Mucosa of rectum (tissue), 2 donors: ENCODE results near the gene LPIN1.

Experiments used
- H3K27ac ChIP-seq, 2 donors: one replicate each; pipeline ENCODE4 v1.7.0; 2013; ENCODE audit warnings: inconsistent platforms in 2 of 2, low read depth in 2 of 2, low read length in 2 of 2
- H3K27me3 ChIP-seq, 2 donors: one replicate each; pipeline ENCODE4 v1.7.0; 2013; ENCODE audit warnings: low read length in 2 of 2; ENCODE audit not compliant: control insufficient read depth in 2 of 2, insufficient read depth in 2 of 2
- H3K36me3 ChIP-seq, 2 donors: one replicate each; pipeline ENCODE4 v1.7.0; 2013; ENCODE audit warnings: low read length in 2 of 2; ENCODE audit not compliant: control insufficient read depth in 2 of 2, insufficient read depth in 2 of 2
- H3K4me1 ChIP-seq, 2 donors: one replicate each; pipeline ENCODE4 v1.7.0; 2013; ENCODE audit warnings: low read length in 2 of 2, mild to moderate bottlenecking in 1 of 2; ENCODE audit not compliant: control insufficient read depth in 2 of 2, insufficient read depth in 2 of 2
- H3K4me3 ChIP-seq, 2 donors: one replicate each; pipeline ENCODE4 v1.7.0; 2013; ENCODE audit warnings: low read length in 2 of 2
- H3K9ac ChIP-seq, 2 donors: one replicate each; pipeline ENCODE4 v1.7.0; 2013; ENCODE audit warnings: low read length in 2 of 2, low read depth in 1 of 2, mild to moderate bottlenecking in 1 of 2
- H3K9me3 ChIP-seq, 2 donors: one replicate each; pipeline ENCODE4 v1.7.0; 2013; ENCODE audit warnings: low read length in 2 of 2; ENCODE audit not compliant: control insufficient read depth in 2 of 2
- donor health status: healthy.
- donor health status: Normal muscosa, but diverticular disease.

The LPIN1 gene

DNA sequence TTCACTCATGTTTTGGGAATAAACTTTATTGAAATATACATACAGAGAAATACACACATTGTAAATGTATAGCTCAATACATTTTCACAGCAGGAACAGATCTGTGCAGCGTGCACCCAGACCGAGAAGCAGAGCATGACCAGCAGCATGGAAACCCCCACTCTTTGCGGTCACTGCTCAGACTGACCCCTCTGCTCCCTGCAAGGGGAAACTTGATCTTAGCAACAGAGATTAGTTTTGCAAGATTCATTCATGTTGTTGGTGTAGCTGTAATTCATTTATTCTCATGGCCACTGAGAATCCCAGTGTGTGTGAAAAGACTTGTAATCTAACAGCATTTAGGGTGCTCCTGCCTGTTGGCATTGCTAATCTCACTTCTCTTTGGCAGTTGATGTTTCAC lies 35.2 kb downstream of the LPIN1 start:
- Histone ChIP-seq H3K4me3 (no peak overlapping the region), H3K27ac (no peak overlapping the region), H3K27me3 (no peaks in the 10 kb centered on the region), H3K9ac (no peak overlapping the region), H3K9me3 (no peaks in the 10 kb centered on the region), H3K36me3 (peaks cover 28 to 43% of the 10 kb centered on the region in 2 donors), H3K4me1 (peaks cover 3 to 7% of the 10 kb centered on the region in 2 donors)

DNA sequence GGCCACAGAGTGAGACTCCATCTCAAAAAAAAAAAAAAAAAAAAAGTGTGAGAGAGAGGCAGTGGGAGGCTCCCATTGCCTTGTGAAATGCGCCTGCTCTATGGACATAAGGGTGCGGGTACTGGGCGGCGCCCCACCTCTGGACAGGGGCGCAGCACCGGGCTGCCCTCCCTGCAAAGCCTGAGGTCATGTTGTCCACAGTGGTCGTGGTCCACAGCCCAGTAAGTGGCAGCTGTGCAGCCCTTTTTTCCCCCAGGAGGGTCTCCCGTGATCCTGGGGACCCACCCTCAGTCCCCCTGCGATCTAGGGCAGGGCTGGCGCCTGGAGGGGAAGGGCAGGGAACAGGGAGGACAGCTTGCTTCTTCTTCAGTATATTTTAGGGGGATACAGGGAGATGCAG lies 37.8 kb downstream of the LPIN1 start:
- Histone ChIP-seq H3K4me3 (no peak overlapping the region), H3K27me3 (no peaks in the 10 kb centered on the region), H3K36me3 (peaks cover 43 to 63% of the 10 kb centered on the region in 2 donors), H3K9ac (no peak overlapping the region), H3K4me1 (peaks cover 0 to 3% of the 10 kb centered on the region in 2 donors), H3K9me3 (no peaks in the 10 kb centered on the region), H3K27ac (no peak overlapping the region)

DNA sequence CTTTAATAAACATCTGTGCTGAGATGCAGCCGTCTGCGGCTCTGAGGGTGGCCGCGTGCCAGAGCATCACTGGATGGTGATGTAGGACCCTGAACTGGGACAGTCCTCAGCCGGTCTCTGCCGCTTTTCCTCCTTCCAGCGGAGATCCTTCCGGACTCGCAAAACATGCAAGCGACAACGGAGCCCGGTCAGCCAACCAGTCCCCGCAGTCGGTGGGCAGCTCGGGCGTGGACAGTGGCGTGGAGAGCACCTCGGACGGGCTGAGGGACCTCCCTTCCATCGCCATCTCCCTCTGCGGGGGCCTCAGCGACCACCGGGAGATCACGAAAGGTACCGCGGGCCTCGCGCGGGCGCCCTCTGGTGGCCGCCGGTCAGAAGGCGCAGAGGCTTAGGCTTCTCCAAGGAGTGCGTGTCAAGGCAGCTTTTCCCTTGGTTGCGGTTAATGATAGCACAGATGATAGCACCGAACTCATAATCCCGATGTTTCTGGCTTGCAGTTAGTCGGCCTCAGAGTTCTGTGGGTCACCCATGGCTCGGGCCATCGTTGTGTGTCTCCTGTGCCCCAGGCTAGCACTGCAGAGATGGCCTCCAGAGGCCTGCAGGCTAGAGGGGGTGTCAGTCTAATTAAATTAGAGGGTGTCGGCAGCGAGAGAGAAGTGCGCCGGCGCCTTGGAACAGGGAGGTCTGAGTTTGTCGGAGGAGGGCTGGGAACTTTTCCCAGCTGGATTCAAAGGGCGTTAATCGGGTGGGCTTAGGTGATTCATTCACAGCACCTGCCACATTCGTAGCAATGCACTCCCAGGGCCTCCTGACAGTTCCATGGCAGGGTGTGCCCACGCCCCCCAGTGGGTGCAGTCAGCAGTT lies 38.5 kb downstream of the LPIN1 start:
- Histone ChIP-seq H3K9ac (no peak overlapping the region), H3K27ac (no peak overlapping the region), H3K27me3 (no peaks in the 10 kb centered on the region), H3K36me3 (peaks cover 45 to 60% of the 10 kb centered on the region in 2 donors), H3K4me3 (peak overlapping the region in 1 of 2 donors; percentile 37), H3K9me3 (no peaks in the 10 kb centered on the region), H3K4me1 (peaks cover 0 to 3% of the 10 kb centered on the region in 2 donors)

DNA sequence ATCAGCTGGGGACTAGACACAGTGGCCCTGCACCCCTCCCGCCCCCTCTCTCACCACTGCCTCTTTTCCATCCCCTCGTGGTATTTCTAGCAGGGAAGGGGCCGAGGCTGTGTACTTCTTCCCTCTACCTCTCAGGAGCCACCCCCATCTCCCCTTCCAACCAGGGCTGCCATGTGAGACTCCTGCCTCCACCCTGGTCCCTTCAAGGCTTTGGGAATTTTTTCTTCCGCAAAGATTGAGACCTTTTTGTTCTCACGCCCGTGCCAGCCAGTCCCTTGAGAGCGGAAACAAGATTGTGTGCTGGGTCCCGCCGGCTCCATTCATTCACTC lies 39.1 kb downstream of the LPIN1 start:
- Histone ChIP-seq H3K27me3 (no peaks in the 10 kb centered on the region), H3K27ac (no peak overlapping the region), H3K4me1 (peaks cover 0 to 3% of the 10 kb centered on the region in 2 donors), H3K4me3 (no peak overlapping the region), H3K9me3 (no peaks in the 10 kb centered on the region), H3K9ac (no peak overlapping the region), H3K36me3 (peaks cover 43 to 60% of the 10 kb centered on the region in 2 donors)

DNA sequence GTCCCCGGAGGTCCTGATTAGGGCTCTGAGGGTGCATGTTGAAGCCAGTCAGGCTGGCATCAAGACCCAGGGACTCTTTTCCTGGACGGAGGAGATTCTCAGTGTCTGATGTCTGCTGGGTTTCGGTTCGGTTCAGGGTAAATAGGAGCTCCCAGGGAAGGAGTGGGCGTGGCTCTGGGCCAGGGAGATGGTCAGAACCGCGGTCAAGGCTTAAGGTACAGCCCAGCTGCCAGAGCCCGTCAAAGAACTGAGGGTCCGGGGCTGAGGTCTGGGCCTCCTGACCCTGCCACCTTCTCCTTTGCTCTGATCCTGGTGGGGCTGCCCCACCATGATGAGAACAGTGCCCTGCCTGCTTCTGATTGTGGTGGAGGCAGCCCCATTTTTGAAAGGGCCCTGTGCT lies 39.8 kb downstream of the LPIN1 start:
- Histone ChIP-seq H3K27ac (no peak overlapping the region), H3K4me3 (no peak overlapping the region)

DNA sequence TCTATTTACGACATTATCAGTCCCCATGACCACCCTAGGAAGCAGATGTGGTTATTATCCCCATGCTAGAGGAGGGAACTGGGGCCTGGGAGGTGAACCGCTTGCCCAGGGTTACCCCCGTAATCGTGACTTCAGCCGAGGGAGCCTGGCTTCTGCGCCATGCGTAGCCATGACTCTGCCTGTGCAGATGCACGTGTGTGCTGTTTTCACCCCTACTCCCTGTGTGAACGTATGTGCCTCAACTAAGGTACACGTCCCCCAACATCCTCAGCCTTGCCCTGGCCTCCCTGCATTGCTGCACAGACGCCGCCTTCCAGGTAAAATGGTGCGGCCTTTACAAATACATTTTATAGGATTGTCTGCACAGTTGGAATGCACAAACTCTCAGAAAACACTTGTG lies 40.2 kb downstream of the LPIN1 start:
- Histone ChIP-seq H3K4me1 (peaks cover 0 to 3% of the 10 kb centered on the region in 2 donors), H3K9me3 (no peaks in the 10 kb centered on the region), H3K36me3 (peaks cover 39 to 61% of the 10 kb centered on the region in 2 donors), H3K9ac (no peak overlapping the region), H3K4me3 (no peak overlapping the region), H3K27ac (no peak overlapping the region), H3K27me3 (no peaks in the 10 kb centered on the region)

More for the DNA sequence above, 39.8 kb downstream of the LPIN1 start:
- Histone ChIP-seq H3K36me3 (peaks cover 39 to 61% of the 10 kb centered on the region in 2 donors), H3K27me3 (no peaks in the 10 kb centered on the region), H3K9me3 (no peaks in the 10 kb centered on the region), H3K4me1 (peaks cover 0 to 3% of the 10 kb centered on the region in 2 donors), H3K9ac (no peak overlapping the region)

DNA sequence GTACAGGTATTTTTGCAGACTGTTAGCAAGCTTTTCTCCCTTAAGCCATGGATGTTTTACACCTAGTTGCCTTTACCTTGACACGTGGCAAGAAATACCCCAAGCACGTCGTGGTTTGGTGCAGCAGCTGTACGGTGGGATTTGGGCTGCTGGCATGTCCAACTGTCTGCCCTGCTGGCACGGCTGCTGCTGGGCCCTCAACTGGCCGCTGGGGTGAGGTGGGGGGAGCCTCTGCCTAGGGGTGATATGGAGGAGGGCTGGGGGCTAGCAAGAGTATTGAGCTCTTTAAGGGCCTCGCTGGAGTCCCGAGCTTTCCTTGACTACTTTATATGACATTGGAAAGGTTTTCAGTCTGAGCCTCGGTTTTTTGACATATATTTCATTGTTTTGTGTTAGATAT lies 41.6 kb downstream of the LPIN1 start:
- H3K9ac ChIP-seq = no peak overlapping the region
- no peak overlapping the region for H3K4me3 ChIP-seq
- peaks cover 0 to 3% of the 10 kb centered on the region in 2 donors for H3K4me1 ChIP-seq
- H3K27ac ChIP-seq = no peak overlapping the region
- H3K36me3 ChIP-seq = peaks cover 44 to 62% of the 10 kb centered on the region in 2 donors
- no peaks in the 10 kb centered on the region for H3K27me3 ChIP-seq
- no peaks in the 10 kb centered on the region for H3K9me3 ChIP-seq

DNA sequence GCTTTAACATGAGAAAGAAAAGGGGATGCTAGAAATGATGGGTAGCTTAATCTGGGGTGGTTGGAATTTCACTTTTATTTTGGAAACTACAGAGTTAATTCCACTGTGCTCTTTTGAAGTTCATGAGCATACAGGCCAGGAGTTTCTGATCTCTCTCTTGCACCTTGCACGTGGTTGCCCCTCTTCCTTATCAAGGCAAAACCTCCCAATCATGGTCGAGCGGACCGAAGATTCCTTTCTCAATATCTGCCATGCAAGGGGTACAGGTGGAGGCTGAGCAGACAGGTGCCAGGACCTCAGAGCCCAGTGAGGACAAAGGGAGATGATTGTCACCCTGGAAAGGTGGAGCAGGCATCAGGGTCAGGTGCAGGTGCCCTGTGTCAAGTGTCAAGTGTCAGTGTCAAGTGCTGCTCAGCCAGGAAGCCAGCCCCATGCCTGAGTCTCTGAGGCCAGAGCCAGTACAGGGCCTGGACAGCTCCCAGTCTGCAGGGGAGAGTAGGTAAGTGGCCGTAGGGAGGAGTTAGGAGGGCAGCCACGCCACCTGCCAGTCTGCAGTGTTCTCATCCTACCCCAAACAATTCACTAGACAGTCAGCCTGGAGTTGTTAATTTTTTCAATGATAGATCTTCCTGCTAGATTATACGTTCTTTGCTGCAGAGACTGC lies 42.2 kb downstream of the LPIN1 start:
- H3K27me3 ChIP-seq = no peaks in the 10 kb centered on the region
- H3K9me3 ChIP-seq = no peaks in the 10 kb centered on the region
- H3K4me3 ChIP-seq = no peak overlapping the region
- H3K27ac ChIP-seq = no peak overlapping the region
- H3K9ac ChIP-seq = no peak overlapping the region
- peaks cover 0 to 3% of the 10 kb centered on the region in 2 donors for H3K4me1 ChIP-seq
- peaks cover 45 to 61% of the 10 kb centered on the region in 2 donors for H3K36me3 ChIP-seq

DNA sequence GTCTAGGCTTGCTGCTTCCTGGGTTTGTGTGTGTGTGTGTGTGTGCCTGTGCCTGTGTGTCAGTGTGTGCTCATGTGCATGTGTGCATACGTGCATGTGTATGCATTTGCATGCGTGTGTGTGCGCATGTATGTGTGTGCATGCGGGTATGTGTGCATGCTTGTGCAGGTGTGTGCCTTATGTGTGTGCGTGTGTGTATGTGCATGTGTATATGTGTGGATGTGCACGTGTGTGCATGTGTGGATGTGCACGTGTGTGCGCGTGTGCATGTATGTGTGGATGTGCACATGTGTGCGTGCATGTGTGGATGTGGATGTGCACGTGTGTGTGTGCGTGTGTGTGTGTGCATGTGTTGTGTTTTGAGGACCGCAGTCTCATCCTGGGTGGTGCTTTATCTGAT lies 42.8 kb downstream of the LPIN1 start:
- no peak overlapping the region for H3K9ac ChIP-seq
- H3K4me1 ChIP-seq = peaks cover 0 to 3% of the 10 kb centered on the region in 2 donors
- H3K4me3 ChIP-seq = no peak overlapping the region
- H3K27ac ChIP-seq = no peak overlapping the region
- no peaks in the 10 kb centered on the region for H3K27me3 ChIP-seq
- peaks cover 47 to 61% of the 10 kb centered on the region in 2 donors for H3K36me3 ChIP-seq
- H3K9me3 ChIP-seq = no peaks in the 10 kb centered on the region

DNA sequence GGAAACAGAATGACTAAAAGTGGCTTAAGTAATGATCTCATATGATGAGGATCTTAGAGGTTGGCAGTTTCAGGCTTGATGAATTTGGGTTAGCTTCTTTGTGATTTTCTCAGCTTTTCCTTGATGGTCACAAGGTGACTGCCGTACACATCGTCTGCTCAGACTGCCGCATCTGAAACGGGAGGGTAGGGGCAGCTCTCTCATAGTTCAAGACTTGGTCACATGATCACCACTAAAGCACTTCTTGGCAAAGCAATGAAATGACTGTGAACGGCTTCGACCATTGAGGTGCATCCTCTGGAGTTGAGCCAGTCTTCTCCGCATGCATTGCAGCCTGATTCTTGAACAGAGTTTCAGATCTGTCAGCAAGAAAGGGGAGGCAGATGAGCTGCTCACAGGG lies 43.8 kb downstream of the LPIN1 start:
- H3K27ac ChIP-seq = no peak overlapping the region
- H3K36me3 ChIP-seq = peaks cover 53 to 65% of the 10 kb centered on the region in 2 donors
- no peak overlapping the region for H3K9ac ChIP-seq
- H3K27me3 ChIP-seq = no peaks in the 10 kb centered on the region
- H3K4me1 ChIP-seq = no peaks in the 10 kb centered on the region
- H3K9me3 ChIP-seq = no peaks in the 10 kb centered on the region
- H3K4me3 ChIP-seq = no peak overlapping the region
